Neural cell (in vitro differentiated cells): ENCODE measurements around the gene HLA-DMA. TPM values are rescaled to one million over a fixed set of nuclear protein-coding genes. Genes with fewer than 3 reads are reported as not detected.

Source experiments
- H2AFZ ChIP-seq: fragments of 200-600, 300-800 bp; sonication (generic), shearing (Covaris generic); 2 replicates; pipeline ENCODE4 v1.6.0; 2014; ENCODE audit warnings: low read depth, mild to moderate bottlenecking, antibody characterized with exemption, low read length, moderate library complexity
- H3F3A ChIP-seq: fragments of 200-600 bp; shearing (Covaris generic); 2 replicates; pipeline ENCODE4 v1.6.1; 2016; ENCODE audit warnings: mild to moderate bottlenecking, moderate library complexity, mixed read lengths, antibody characterized with exemption, low read length; ENCODE audit not compliant: insufficient read depth, poor library complexity, severe bottlenecking
- H3K27ac ChIP-seq: fragments of 200-600, 300-800 bp; sonication (generic), shearing (Covaris generic); 2 replicates; pipeline ENCODE4 v1.5.1; 2014; ENCODE audit warnings: mild to moderate bottlenecking, low read length, moderate library complexity
- H3K27me3 ChIP-seq: fragments of 300-800, 200-600 bp; sonication (generic), shearing (Covaris generic); 2 replicates; pipeline ENCODE4 v1.6.0; 2014; ENCODE audit warnings: mild to moderate bottlenecking, low read depth, low read length, moderate library complexity; ENCODE audit not compliant: insufficient read depth
- H3K36me3 ChIP-seq: fragments of 300-800, 200-600 bp; sonication (generic), shearing (Covaris generic); 2 replicates; pipeline ENCODE4 v1.5.1; 2014; ENCODE audit warnings: mild to moderate bottlenecking, antibody characterized with exemption, low read length, moderate library complexity; ENCODE audit not compliant: insufficient read depth
- H3K4me2 ChIP-seq: fragments of 300-800, 200-600 bp; sonication (generic), shearing (Covaris generic); 2 replicates; pipeline ENCODE4 v1.6.0; 2014; ENCODE audit warnings: mild to moderate bottlenecking, low read length
- H3K4me3 ChIP-seq: fragments of 300-800, 200-600 bp; sonication (generic), shearing (Covaris generic); 2 replicates; pipeline ENCODE4 v1.5.1; 2014; ENCODE audit warnings: mild to moderate bottlenecking, low read length, moderate library complexity
- H3K79me2 ChIP-seq: fragments of 200-600 bp; shearing (Covaris generic); replicated peaks from 2 replicates; pipeline ENCODE4 v1.6.0; 2014; ENCODE audit warnings: mild to moderate bottlenecking, low read length, moderate library complexity; ENCODE audit not compliant: insufficient read depth
- H3K9ac ChIP-seq: fragments of 300-800, 200-600 bp; sonication (generic), shearing (Covaris generic); 2 replicates; pipeline ENCODE4 v1.6.1; 2016; ENCODE audit warnings: mild to moderate bottlenecking, low read length, mixed read lengths
- H3K9me2 ChIP-seq: fragments of 200-600 bp; shearing (Covaris generic); 2 replicates; pipeline ENCODE4 v1.6.1; 2016; ENCODE audit warnings: mild to moderate bottlenecking, low read length, mixed read lengths; ENCODE audit not compliant: insufficient read depth
- H3K9me3 ChIP-seq: fragments of 200-600, 300-800 bp; sonication (generic), shearing (Covaris generic); 2 replicates; pipeline ENCODE4 v1.6.1; 2016; ENCODE audit warnings: mild to moderate bottlenecking, mixed run types, low read length, moderate library complexity, mixed read lengths
- H4K20me1 ChIP-seq: fragments of 200-600 bp; shearing (Covaris generic); 2 replicates; pipeline ENCODE4 v1.6.1; 2016; ENCODE audit warnings: mild to moderate bottlenecking, mixed run types; ENCODE audit not compliant: insufficient read depth
- EP300 ChIP-seq: fragments of 450-650 bp; conservative IDR thresholded peaks from 2 replicates; pipeline ENCODE4 v1.6.1; 2014; ENCODE audit warnings: antibody characterized with exemption, mild to moderate bottlenecking, moderate library complexity; ENCODE audit not compliant: poor library complexity, severe bottlenecking
- EZH2 ChIP-seq: fragments of 200-600, 300-800 bp; shearing (Covaris generic), sonication (generic); IDR thresholded peaks from 2 replicates; pipeline ENCODE4 v1.6.1; 2014; ENCODE audit warnings: antibody characterized with exemption, low read length, borderline replicate concordance, mild to moderate bottlenecking; ENCODE audit not compliant: insufficient read depth, poor library complexity, severe bottlenecking
- MXI1 ChIP-seq: fragments of 450-650 bp; conservative IDR thresholded peaks from 2 replicates; pipeline ENCODE4 v1.6.1; 2014; ENCODE audit warnings: antibody characterized with exemption, mild to moderate bottlenecking; ENCODE audit not compliant: poor library complexity, severe bottlenecking
- POLR2AphosphoS5 ChIP-seq: IDR thresholded peaks from 2 replicates; pipeline ENCODE4 v1.6.1; 2012
- RAD21 ChIP-seq: fragments of 450-650 bp; conservative IDR thresholded peaks from 2 replicates; pipeline ENCODE4 v1.6.1; 2014; ENCODE audit warnings: antibody characterized with exemption, mild to moderate bottlenecking, moderate library complexity
- SMC3 ChIP-seq: fragments of 450-650 bp; conservative IDR thresholded peaks from 2 replicates; pipeline ENCODE4 v1.6.1; 2014; ENCODE audit warnings: antibody characterized with exemption, mild to moderate bottlenecking, moderate library complexity; ENCODE audit not compliant: poor library complexity
- TAF1 ChIP-seq: IDR thresholded peaks from 2 replicates; pipeline ENCODE4 v1.6.1; 2012; ENCODE audit warnings: low read depth
- polyA plus RNA-seq: library from polyadenylated mRNA; depleted of rRNA; stranded (reverse); fragments of >200 nt; gene quantifications from 2 replicates; pipeline ENCODE4 v1.2.3, GENCODE V29; 2014
- TF ChIP-seq, protein P1 (sequence below): IDR thresholded peaks from 2 replicates; pipeline ENCODE4 v1.6.1; 2012; ENCODE audit warnings: borderline replicate concordance
- TF ChIP-seq, protein P2 (sequence below): fragments of 450-650 bp; IDR thresholded peaks from 2 replicates; pipeline ENCODE4 v1.5.1; 2014; ENCODE audit warnings: antibody characterized with exemption, mild to moderate bottlenecking, moderate library complexity; ENCODE audit not compliant: poor library complexity, severe bottlenecking

Gene HLA-DMA
- polyA plus RNA-seq, 1 donor from 2014 or later: 4.4 TPM

DNA sequence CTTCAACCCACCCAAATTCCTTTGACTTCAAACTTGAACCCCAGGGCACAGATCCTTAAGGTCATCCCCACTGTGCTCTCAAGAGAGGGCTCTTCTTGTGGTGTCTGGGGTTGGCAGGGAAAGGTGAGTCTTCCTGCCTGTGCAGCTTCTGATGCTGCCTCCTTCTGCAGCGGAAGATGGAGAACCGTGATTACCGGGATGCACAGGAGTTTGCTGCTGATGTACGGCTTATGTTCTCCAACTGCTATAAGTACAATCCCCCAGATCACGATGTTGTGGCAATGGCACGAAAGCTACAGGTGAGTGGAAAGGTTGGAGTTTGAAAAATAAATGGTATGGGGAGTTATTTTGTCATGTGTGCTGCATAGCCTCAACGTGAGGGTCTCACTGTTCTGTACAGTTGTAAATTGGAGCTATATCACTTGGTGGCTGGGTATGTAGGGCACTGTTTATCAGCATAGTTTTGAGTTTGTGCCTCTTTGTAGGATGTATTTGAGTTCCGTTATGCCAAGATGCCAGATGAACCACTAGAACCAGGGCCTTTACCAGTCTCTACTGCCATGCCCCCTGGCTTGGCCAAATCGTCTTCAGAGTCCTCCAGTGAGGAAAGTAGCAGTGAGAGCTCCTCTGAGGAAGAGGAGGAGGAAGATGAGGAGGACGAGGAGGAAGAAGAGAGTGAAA lies 24.5 kb upstream of the HLA-DMA start:
- H3K4me3 ChIP-seq: peak overlapping the region; percentile 97
- TF ChIP-seq SMC3 (no peak), RAD21 (no peak), TAF1 (no peak), EP300 (no peak), POLR2AphosphoS5 (no peak), EZH2 (no peak), MXI1 (no peak)
- TF ChIP-seq, protein P1, sequence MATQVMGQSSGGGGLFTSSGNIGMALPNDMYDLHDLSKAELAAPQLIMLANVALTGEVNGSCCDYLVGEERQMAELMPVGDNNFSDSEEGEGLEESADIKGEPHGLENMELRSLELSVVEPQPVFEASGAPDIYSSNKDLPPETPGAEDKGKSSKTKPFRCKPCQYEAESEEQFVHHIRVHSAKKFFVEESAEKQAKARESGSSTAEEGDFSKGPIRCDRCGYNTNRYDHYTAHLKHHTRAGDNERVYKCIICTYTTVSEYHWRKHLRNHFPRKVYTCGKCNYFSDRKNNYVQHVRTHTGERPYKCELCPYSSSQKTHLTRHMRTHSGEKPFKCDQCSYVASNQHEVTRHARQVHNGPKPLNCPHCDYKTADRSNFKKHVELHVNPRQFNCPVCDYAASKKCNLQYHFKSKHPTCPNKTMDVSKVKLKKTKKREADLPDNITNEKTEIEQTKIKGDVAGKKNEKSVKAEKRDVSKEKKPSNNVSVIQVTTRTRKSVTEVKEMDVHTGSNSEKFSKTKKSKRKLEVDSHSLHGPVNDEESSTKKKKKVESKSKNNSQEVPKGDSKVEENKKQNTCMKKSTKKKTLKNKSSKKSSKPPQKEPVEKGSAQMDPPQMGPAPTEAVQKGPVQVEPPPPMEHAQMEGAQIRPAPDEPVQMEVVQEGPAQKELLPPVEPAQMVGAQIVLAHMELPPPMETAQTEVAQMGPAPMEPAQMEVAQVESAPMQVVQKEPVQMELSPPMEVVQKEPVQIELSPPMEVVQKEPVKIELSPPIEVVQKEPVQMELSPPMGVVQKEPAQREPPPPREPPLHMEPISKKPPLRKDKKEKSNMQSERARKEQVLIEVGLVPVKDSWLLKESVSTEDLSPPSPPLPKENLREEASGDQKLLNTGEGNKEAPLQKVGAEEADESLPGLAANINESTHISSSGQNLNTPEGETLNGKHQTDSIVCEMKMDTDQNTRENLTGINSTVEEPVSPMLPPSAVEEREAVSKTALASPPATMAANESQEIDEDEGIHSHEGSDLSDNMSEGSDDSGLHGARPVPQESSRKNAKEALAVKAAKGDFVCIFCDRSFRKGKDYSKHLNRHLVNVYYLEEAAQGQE: no peak
- TF ChIP-seq, protein P2, sequence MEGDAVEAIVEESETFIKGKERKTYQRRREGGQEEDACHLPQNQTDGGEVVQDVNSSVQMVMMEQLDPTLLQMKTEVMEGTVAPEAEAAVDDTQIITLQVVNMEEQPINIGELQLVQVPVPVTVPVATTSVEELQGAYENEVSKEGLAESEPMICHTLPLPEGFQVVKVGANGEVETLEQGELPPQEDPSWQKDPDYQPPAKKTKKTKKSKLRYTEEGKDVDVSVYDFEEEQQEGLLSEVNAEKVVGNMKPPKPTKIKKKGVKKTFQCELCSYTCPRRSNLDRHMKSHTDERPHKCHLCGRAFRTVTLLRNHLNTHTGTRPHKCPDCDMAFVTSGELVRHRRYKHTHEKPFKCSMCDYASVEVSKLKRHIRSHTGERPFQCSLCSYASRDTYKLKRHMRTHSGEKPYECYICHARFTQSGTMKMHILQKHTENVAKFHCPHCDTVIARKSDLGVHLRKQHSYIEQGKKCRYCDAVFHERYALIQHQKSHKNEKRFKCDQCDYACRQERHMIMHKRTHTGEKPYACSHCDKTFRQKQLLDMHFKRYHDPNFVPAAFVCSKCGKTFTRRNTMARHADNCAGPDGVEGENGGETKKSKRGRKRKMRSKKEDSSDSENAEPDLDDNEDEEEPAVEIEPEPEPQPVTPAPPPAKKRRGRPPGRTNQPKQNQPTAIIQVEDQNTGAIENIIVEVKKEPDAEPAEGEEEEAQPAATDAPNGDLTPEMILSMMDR: no peak
- no peaks in the 10 kb centered on the region for H3K27me3 ChIP-seq
- no peak overlapping the region for H3K27ac ChIP-seq
- no peak overlapping the region for H3K4me2 ChIP-seq
- H3F3A ChIP-seq: peaks cover 4% of the 10 kb centered on the region
- H3K9ac ChIP-seq: no peak overlapping the region
- H3K9me3 ChIP-seq: no peaks in the 10 kb centered on the region
- peaks cover 62% of the 10 kb centered on the region for H4K20me1 ChIP-seq
- no peak overlapping the region for H2AFZ ChIP-seq
- H3K79me2 ChIP-seq: peaks cover 65% of the 10 kb centered on the region
- H3K9me2 ChIP-seq: no peaks in the 10 kb centered on the region
- peaks cover 27% of the 10 kb centered on the region for H3K36me3 ChIP-seq

DNA sequence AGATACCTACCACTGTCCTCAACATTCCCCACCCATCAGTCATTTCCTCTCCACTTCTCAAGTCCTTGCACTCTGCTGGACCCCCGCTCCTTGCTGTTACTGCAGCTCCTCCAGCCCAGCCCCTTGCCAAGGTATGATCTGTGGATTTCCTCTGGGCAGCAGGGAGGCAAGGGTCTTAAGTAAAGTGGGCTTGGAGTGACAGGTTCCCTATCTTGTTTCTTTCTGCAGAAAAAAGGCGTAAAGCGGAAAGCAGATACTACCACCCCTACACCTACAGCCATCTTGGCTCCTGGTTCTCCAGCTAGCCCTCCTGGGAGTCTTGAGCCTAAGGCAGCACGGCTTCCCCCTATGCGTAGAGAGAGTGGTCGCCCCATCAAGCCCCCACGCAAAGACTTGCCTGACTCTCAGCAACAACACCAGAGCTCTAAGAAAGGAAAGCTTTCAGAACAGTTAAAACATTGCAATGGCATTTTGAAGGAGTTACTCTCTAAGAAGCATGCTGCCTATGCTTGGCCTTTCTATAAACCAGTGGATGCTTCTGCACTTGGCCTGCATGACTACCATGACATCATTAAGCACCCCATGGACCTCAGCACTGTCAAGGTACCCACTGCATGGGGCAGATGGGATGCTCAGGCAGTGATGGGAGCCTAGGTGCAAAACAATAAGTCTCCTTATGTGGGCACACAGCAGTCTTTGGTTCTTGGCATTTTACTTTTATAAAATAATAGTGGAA lies 23.6 kb upstream of the HLA-DMA start:
- Histone ChIP-seq H3K4me3 (peak overlapping the region; percentile 97), H3K9me3 (no peaks in the 10 kb centered on the region)
- TF ChIP-seq TAF1 (no peak), EZH2 (no peak), POLR2AphosphoS5 (no peak), EP300 (no peak), RAD21 (no peak), MXI1 (no peak), SMC3 (no peak)
- TF ChIP-seq, protein P1: no peak
- TF ChIP-seq, protein P2: no peak

More for the DNA sequence above, 23.6 kb upstream of the HLA-DMA start:
- Histone ChIP-seq H2AFZ (no peak overlapping the region), H3K27ac (no peak overlapping the region), H3K4me2 (no peak overlapping the region), H4K20me1 (peaks cover 66% of the 10 kb centered on the region), H3K79me2 (peaks cover 69% of the 10 kb centered on the region), H3K27me3 (no peaks in the 10 kb centered on the region), H3K9ac (no peak overlapping the region), H3F3A (peaks cover 4% of the 10 kb centered on the region), H3K9me2 (no peaks in the 10 kb centered on the region), H3K36me3 (peaks cover 27% of the 10 kb centered on the region)
